ENCODE results near the gene ARRDC1. TPM values are rescaled to one million over a fixed set of nuclear protein-coding genes. Genes with fewer than 3 reads are reported as not detected.

The ARRDC1 gene
- total and polyA plus RNA-seq, 9 of the 15 experiments (the other 6 are each of a cell fraction or from before 2014, with no cell fraction given): 0.21 to 45.3 (median 18.6) TPM

DNA sequence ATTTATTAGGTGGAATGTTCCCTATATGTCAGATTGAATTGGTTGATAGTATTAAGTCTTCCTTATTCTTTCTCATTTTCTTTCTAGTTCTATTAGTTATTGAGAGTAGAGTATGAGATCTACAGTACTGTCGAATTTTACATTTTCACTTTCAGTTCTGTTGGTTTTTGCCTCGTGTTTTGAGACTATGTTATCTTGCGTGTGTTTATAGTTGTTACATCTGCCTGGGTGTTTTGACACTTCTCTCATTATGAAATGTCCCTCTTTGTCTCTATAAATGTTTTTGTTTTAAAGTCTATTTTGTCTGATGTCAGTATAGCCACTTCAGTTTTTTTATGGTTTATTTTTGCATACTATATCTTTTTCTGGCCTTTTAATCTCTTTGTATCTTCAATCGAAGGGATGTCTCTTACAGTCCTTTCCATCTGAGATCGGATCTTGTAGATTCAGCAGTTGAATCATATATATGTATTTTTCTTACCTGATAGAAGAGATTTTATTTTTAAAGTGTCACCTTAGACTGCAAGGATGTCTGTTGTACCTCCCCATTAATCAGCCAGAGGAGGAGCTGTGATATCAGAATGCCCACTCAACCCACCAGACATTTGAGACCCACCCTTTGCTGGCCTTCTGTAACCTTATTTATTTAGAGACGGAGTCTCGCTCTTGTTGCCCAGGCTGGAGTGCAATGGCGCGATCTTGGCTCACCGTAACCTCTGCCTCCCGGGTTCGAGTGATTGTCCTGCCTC, 34.0 kb downstream of the ARRDC1 start:
- no peak overlapping the region for H2AFZ ChIP-seq (ENCODE audit: low read depth, low read length)
- ChIA-PET CTCF (ENCODE audit: low intra/inter-chr PET ratio) (no interaction called here), POLR2A (interaction anchor here (1.1 kb wide), 1 partner anchor 20 kb away, joined by 5 read pairs; the partner anchor contains the start of gene EHMT1)
- H3K9ac ChIP-seq (ENCODE audit: insufficient read depth in 1 of 2, low read depth in 2 of 2, low read length in 2 of 2): no peak overlapping the region
- H3K36me3 ChIP-seq (ENCODE audit: control insufficient read depth, insufficient read depth, low read length): peaks cover 20% of the 10 kb centered on the region; the same call in 2 of the 3 replicates
- peaks cover 85% of the 10 kb centered on the region for H3K79me2 ChIP-seq (ENCODE audit: control insufficient read depth, insufficient read depth, low read length)
- intact Hi-C loops (cut with micrococcal nuclease) (no loop called here), in situ Hi-C loops (cut with MboI) (no loop called here)
- no peaks in the 10 kb centered on the region for H3K9me1 ChIP-seq (ENCODE audit: control insufficient read depth, insufficient read depth, low read length)
- H3K4me1 ChIP-seq (replicated peaks in 1 of 2; ENCODE audit: control insufficient read depth in 2 of 2, insufficient read depth in 2 of 2, low read length in 2 of 2): no peaks in the 10 kb centered on the region; a peak in 2 of 5 replicates
- H3K9me3 ChIP-seq (replicated peaks; ENCODE audit: control insufficient read depth, insufficient read depth, low read depth, low read length): no peaks in the 10 kb centered on the region
- WGBS (ENCODE audit: insufficient coverage, low coverage, missing lambda C conversion rate): 78% methylated on average over 7 of the region's 12 CpGs
- no peaks in the 10 kb centered on the region; the same call in none of the 2 replicates for H4K20me1 ChIP-seq (replicated peaks; ENCODE audit: control insufficient read depth, insufficient read depth, low read length)
- H3K27ac ChIP-seq (ENCODE audit: extremely low read depth, low read depth, low read length): no peak overlapping the region; the same call in 2 of the 3 replicates
- H3K27me3 ChIP-seq (ENCODE audit: control insufficient read depth in 2 of 2, insufficient read depth in 2 of 2, low read length in 2 of 2): no peaks in the 10 kb centered on the region
- no peak for DNase-seq (ENCODE audit: extremely low read depth in 1 of 4, low spot score in 3 of 4)
- no peak overlapping the region for H3K4me3 ChIP-seq
- no peak overlapping the region for H3K4me2 ChIP-seq (ENCODE audit: insufficient read depth, low read length)
- TF ChIP-seq, protein P1, sequence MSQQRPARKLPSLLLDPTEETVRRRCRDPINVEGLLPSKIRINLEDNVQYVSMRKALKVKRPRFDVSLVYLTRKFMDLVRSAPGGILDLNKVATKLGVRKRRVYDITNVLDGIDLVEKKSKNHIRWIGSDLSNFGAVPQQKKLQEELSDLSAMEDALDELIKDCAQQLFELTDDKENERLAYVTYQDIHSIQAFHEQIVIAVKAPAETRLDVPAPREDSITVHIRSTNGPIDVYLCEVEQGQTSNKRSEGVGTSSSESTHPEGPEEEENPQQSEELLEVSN (IDR thresholded peaks at IDR 0.05; ENCODE audit: borderline replicate concordance in 1 of 2, extremely low read depth in 1 of 2, insufficient read depth in 1 of 2, insufficient read length in 1 of 2, low read depth in 1 of 2, low read length in 1 of 2, poor library complexity in 1 of 2, severe bottlenecking in 1 of 2): no peak
- no peak for TF ChIP-seq MCM3 (IDR thresholded peaks at IDR 0.05)
- TF ChIP-seq, protein P2, sequence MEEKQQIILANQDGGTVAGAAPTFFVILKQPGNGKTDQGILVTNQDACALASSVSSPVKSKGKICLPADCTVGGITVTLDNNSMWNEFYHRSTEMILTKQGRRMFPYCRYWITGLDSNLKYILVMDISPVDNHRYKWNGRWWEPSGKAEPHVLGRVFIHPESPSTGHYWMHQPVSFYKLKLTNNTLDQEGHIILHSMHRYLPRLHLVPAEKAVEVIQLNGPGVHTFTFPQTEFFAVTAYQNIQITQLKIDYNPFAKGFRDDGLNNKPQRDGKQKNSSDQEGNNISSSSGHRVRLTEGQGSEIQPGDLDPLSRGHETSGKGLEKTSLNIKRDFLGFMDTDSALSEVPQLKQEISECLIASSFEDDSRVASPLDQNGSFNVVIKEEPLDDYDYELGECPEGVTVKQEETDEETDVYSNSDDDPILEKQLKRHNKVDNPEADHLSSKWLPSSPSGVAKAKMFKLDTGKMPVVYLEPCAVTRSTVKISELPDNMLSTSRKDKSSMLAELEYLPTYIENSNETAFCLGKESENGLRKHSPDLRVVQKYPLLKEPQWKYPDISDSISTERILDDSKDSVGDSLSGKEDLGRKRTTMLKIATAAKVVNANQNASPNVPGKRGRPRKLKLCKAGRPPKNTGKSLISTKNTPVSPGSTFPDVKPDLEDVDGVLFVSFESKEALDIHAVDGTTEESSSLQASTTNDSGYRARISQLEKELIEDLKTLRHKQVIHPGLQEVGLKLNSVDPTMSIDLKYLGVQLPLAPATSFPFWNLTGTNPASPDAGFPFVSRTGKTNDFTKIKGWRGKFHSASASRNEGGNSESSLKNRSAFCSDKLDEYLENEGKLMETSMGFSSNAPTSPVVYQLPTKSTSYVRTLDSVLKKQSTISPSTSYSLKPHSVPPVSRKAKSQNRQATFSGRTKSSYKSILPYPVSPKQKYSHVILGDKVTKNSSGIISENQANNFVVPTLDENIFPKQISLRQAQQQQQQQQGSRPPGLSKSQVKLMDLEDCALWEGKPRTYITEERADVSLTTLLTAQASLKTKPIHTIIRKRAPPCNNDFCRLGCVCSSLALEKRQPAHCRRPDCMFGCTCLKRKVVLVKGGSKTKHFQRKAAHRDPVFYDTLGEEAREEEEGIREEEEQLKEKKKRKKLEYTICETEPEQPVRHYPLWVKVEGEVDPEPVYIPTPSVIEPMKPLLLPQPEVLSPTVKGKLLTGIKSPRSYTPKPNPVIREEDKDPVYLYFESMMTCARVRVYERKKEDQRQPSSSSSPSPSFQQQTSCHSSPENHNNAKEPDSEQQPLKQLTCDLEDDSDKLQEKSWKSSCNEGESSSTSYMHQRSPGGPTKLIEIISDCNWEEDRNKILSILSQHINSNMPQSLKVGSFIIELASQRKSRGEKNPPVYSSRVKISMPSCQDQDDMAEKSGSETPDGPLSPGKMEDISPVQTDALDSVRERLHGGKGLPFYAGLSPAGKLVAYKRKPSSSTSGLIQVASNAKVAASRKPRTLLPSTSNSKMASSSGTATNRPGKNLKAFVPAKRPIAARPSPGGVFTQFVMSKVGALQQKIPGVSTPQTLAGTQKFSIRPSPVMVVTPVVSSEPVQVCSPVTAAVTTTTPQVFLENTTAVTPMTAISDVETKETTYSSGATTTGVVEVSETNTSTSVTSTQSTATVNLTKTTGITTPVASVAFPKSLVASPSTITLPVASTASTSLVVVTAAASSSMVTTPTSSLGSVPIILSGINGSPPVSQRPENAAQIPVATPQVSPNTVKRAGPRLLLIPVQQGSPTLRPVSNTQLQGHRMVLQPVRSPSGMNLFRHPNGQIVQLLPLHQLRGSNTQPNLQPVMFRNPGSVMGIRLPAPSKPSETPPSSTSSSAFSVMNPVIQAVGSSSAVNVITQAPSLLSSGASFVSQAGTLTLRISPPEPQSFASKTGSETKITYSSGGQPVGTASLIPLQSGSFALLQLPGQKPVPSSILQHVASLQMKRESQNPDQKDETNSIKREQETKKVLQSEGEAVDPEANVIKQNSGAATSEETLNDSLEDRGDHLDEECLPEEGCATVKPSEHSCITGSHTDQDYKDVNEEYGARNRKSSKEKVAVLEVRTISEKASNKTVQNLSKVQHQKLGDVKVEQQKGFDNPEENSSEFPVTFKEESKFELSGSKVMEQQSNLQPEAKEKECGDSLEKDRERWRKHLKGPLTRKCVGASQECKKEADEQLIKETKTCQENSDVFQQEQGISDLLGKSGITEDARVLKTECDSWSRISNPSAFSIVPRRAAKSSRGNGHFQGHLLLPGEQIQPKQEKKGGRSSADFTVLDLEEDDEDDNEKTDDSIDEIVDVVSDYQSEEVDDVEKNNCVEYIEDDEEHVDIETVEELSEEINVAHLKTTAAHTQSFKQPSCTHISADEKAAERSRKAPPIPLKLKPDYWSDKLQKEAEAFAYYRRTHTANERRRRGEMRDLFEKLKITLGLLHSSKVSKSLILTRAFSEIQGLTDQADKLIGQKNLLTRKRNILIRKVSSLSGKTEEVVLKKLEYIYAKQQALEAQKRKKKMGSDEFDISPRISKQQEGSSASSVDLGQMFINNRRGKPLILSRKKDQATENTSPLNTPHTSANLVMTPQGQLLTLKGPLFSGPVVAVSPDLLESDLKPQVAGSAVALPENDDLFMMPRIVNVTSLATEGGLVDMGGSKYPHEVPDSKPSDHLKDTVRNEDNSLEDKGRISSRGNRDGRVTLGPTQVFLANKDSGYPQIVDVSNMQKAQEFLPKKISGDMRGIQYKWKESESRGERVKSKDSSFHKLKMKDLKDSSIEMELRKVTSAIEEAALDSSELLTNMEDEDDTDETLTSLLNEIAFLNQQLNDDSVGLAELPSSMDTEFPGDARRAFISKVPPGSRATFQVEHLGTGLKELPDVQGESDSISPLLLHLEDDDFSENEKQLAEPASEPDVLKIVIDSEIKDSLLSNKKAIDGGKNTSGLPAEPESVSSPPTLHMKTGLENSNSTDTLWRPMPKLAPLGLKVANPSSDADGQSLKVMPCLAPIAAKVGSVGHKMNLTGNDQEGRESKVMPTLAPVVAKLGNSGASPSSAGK (IDR thresholded peaks at IDR 0.05): 0 out of 2 replicates have a peak, but pooled peaks have one; percentile 26
- no peak for ATAC-seq
- FAIRE-seq: no peak
- no TSS peak for BruUV-seq (replicated peaks)

All from K562 (cell line).